Measurements from ENCODE around the gene PCDHB9.
A peak's percentile ranks its signal among the peaks of the same experiment; 100 is the strongest.
"Not testable (repeated sequence)": the region's sequence is repeated elsewhere in the genome, so short reads cannot be mapped to it uniquely, and the experiment has no call there.

PCDHB9 gene

DNA sequence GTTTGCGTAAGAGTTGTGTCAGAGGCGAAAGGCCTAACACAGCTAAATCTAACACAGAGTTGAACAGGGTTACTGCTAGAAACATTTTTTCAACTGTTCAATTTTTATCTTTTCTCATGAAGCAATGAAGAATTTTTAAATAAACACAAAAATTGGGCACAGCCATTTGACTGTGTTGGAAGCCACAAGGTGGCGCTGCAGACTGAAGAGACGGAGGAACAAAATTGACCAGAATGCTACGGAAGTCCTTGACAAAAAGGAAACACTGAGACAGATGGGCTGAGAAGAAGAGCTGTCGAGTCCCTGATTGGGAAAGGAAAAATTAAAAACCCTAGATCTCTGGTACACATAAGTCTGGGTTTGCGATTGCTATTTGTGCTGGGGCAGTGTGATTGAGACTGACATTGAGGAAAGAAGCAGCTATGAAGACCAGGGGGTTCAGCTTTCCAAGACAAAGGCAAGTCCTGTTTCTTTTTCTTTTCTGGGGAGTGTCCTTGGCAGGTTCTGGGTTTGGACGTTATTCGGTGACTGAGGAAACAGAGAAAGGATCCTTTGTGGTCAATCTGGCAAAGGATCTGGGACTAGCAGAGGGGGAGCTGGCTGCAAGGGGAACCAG lies at the start of gene PCDHB9:
Gene PCDHB9, plus strand, starts transcription at position 265 of the 616 bp plus-strand sequence. Its CDS starts 158 bp downstream, at position 423.
- peak; percentile 45 for DNase-seq (ENCODE audit: low spot score)

DNA sequence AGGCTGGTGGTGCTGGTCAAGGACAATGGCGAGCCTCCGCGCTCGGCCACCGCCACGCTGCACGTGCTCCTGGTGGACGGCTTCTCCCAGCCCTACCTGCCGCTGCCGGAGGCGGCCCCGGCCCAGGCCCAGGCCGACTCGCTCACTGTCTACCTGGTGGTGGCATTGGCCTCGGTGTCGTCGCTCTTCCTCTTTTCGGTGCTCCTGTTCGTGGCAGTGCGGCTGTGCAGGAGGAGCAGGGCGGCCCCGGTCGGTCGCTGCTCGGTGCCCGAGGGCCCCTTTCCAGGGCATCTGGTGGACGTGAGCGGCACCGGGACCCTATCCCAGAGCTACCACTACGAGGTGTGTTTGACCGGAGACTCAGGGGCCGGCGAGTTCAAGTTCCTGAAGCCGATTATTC lies 49.6 kb upstream of the PCDHB9 start:
- DNase-seq (ENCODE audit: low spot score), result not testable (repeated sequence)

DNA sequence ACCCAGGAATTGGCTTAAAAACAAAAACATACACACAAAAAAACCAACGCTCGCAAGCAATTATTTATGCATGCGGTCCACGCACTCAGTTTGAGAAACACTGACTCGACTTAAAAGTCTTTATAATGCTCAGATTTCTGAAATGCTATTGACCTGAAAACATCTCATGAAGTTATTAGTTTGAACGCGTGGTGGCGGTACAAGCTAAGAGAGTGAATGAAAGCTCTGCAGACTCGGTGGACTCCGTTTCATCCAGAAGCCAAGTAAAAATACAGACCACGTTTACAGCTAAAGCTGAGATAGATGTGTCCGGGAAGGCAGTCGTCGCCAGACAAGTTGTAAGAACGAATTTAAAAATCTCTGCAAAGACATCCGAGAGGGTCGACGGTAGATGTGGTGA lies 37.1 kb upstream of the PCDHB9 start, which contains the start of gene PCDHB6:
Gene PCDHB6, plus strand, starts transcription at position 246 of the 400 bp plus-strand sequence. CDS start 201 bp downstream, outside the sequence.
- DNase-seq (ENCODE audit: low spot score), result no peak

DNA sequence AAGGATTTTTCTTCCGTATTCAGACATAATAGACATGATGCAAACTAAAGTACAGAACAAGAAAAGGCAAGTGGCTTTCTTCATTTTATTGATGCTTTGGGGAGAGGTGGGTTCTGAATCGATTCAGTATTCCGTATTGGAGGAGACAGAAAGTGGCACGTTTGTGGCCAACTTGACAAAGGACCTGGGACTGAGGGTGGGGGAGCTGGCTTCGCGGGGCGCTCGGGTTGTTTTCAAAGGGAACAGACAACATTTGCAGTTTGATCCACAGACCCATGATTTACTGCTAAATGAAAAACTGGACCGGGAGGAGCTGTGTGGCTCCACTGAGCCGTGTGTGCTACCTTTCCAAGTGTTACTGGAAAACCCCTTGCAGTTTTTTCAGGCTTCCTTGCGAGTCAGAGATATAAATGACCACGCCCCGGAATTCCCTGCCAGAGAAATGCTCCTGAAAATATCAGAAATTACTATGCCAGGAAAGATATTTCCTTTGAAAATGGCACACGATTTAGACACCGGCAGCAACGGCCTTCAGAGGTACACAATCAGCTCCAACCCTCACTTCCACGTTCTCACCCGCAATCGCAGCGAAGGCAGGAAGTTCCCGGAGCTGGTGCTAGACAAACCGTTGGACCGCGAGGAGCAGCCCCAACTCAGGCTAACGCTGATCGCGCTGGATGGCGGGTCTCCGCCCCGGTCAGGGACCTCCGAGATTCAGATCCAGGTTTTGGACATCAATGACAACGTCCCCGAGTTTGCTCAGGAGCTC lies 36.6 kb upstream of the PCDHB9 start:
- no peak for DNase-seq (ENCODE audit: low spot score)

DNA sequence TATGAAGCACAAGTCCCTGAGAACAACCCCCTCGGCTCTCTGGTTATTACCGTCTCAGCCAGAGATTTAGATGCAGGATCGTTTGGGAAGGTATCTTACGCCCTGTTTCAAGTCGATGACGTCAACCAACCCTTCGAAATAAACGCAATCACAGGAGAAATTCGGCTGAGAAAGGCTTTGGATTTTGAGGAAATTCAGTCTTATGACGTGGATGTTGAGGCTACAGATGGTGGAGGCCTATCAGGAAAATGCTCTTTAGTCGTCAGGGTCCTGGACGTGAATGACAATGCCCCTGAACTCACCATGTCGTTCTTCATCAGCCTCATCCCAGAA lies 36.0 kb upstream of the PCDHB9 start:
- no peak for DNase-seq (ENCODE audit: low spot score)

DNA sequence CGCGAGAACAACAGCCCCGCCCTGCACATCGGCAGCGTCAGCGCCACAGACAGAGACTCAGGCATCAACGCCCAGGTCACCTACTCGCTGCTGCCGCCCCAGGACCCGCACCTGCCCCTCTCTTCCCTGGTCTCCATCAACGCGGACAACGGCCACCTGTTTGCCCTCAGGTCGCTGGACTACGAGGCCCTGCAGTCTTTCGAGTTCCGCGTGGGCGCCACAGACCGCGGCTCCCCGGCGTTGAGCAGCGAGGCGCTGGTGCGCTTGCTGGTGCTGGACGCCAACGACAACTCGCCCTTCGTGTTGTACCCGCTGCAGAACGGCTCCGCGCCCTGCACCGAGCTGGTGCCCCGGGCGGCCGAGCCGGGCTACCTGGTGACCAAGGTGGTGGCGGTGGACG lies 35.3 kb upstream of the PCDHB9 start:
- not testable (repeated sequence) for DNase-seq (ENCODE audit: low spot score)

DNA sequence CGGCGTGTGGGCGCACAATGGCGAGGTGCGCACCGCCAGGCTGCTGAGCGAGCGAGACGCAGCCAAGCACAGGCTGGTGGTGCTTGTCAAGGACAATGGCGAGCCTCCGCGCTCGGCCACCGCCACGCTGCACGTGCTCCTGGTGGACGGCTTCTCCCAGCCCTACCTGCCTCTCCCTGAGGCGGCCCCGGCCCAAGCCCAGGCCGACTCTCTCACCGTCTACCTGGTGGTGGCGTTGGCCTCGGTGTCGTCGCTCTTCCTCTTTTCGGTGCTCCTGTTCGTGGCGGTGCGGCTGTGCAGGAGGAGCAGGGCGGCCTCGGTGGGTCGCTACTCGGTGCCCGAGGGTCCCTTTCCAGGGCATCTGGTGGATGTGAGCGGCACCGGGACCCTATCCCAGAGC lies 34.9 kb upstream of the PCDHB9 start:
- DNase-seq (ENCODE audit: low spot score), result not testable (repeated sequence)

DNA sequence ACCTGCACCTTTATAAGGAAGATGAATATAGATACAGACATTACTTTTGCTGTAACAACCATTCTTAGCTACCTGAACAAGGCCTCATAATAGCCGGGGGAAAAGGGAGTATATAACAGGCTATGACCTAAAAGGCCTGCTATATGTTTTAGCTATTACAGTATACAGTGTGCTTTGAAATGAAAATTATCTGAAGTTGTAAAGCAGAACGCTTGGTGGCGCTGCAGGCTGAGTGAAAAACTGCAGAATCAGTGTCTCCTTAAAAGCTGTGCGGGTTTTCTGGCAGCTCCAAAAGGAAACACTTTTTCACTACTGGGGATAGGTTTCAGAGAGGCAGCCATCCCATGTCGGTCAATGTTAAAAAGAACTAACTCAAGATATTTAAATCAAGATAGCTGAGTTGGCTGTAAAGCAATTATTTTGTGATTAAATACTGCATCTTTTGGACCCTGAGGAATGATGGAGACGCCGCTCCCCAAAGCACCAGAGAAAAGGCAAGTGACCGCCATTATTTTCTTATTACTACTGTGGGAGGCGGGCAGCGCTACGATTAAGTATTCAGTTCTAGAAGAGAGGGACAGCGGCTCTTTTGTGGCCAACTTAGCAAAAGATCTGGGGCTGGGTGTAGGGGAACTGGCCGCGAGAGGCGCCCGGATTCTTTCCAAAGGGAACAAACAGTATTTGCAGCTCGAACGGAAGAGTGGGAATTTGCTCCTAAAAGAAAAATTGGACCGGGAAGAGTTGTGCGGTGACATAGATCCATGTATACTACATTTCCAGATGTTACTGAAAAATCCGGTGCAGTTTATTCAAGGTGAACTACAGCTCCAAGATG lies 31.2 kb upstream of the PCDHB9 start:
- peak; percentile 59 for DNase-seq (ENCODE audit: low spot score)

DNA sequence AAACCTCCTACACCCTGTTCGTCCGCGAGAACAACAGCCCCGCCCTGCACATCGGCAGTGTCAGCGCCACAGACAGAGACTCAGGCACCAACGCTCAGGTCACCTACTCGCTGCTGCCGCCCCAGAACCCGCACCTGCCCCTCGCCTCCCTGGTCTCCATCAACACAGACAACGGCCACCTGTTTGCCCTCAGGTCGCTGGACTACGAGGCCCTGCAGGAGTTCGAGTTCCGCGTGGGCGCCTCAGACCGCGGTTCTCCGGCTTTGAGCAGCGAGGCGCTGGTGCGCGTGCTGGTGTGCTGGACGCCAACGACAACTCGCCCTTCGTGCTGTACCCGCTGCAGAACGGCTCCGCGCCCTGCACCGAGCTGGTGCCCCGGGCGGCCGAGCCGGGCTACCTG lies 29.6 kb upstream of the PCDHB9 start:
- DNase-seq (ENCODE audit: low spot score), result not testable (repeated sequence)

DNA sequence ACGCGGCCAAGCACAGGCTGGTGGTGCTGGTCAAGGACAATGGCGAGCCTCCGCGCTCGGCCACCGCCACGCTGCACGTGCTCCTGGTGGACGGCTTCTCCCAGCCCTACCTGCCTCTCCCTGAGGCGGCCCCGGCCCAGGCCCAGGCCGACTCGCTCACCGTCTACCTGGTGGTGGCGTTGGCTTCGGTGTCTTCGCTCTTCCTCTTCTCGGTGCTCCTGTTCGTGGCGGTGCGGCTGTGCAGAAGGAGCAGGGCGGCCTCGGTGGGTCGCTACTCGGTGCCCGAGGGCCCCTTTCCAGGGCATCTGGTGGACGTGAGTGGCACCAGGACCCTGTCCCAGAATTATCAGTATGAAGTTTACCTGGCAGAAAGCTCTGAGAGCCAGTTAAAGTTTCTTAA lies 29.1 kb upstream of the PCDHB9 start:
- not testable (repeated sequence) for DNase-seq (ENCODE audit: low spot score)

DNA sequence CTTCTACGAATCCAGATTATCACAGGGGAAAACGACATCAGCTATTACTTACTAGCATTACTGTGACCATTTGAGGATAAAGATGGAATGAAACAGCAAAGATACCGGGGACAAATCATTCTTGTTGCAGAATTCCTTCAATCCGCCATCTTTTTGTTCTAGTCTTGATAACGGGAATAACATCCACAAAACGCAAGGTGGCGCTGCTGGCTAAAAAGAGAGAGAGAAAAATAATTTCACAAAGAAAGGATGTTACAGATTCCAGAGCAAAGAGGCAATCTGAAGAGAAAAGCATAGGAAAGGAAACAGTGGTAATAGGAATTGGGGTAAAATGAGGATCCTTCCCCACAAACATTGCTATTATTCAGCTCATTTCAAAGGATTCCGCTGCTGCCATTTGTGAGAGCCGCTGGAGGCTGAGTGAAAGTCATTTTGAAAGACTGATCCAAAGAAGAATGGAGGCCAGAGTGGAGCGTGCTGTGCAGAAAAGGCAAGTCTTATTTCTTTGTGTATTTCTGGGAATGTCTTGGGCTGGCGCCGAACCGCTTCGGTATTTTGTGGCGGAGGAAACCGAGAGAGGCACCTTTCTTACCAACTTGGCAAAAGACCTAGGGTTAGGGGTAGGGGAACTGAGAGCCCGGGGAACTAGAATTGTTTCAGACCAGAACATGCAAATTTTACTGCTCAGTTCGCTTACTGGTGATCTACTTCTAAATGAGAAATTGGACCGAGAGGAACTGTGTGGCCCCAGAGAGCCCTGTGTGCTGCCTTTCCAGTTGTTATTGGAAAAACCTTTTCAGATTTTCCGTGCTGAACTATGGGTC lies 14.4 kb upstream of the PCDHB9 start, which contains the start of gene PCDHB7:
Gene PCDHB7, plus strand, starts transcription at position 264 of the 824 bp plus-strand sequence. Its CDS starts 192 bp downstream, at position 456.
- peak; percentile 36 for DNase-seq (ENCODE audit: low spot score)

DNA sequence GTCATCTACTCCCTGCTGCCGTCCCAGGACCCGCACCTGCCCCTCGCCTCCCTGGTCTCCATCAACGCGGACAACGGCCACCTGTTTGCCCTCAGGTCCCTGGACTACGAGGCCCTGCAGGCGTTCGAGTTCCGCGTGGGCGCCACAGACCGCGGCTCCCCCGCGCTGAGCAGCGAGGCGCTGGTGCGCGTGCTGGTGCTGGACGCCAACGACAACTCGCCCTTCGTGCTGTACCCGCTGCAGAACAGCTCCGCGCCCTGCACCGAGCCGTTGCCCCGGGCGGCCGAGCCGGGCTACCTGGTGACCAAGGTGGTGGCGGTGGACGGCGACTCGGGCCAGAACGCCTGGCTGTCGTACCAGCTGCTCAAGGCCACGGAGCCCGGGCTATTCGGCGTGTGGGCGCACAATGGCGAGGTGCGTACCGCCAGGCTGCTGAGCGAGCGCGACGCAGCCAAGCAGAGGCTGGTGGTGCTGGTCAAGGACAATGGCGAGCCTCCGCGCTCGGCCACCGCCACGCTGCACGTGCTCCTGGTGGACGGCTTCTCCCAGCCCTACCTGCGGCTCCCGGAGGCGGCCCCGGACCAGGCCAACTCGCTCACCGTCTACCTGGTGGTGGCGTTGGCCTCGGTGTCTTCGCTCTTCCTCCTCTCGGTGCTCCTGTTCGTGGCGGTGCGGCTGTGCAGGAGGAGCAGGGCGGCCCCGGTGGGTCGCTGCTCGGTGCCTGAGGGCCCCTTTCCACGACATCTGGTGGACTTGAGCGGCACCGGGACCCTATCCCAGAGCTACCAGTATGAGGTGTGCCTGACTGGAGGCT lies 12.5 kb upstream of the PCDHB9 start:
- DNase-seq (ENCODE audit: low spot score), result not testable (repeated sequence)

DNA sequence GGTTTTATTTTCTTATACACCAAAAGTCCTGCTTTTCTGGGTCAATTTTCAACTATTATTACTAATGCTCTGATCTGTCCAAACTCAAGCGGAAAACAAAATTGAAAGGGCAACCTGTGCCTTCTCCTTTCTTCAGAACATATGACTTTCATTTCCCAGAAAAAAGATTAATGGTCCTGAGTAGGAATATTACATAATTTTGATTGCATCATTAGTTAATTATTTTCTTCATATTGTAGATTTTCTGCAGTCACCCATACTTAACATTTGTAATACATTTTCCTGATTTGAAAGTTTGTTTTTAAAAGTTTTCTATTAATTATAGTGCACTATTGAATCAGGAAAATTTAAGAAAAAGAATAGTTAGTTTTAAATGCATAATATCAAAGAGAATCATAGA lies 11.0 kb upstream of the PCDHB9 start:
- DNase-seq (ENCODE audit: low spot score), result no peak

DNA sequence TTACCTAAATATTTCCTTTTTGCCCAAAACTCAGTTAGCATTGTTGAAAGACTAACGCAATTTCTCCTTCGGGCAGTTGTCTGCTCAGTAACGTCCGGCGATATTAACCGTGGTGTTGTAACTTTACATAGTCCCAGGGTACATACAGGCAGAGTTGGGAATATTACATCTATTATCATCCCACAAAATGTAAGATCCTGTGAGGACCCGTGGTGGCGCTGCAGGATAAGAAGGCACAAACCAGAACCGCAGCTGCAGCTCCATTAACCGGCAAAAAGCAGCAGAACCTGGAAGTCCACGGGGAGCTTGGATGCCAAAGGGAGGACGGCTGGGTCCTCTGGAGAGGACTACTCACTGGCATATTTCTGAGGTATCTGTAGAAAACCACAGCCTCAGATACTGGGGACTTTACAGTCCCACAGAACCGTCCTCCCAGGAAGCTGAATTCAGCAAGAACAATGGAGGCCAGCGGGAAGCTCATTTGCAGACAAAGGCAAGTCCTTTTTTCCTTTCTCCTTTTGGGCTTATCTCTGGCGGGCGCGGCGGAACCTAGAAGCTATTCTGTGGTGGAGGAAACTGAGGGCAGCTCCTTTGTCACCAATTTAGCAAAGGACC lies 9.3 kb upstream of the PCDHB9 start, which contains the start of gene PCDHB8:
Gene PCDHB8, plus strand, starts transcription at position 214 of the 615 bp plus-strand sequence. Its CDS starts 245 bp downstream, at position 459.
- DNase-seq (ENCODE audit: low spot score), result peak; percentile 91

DNA sequence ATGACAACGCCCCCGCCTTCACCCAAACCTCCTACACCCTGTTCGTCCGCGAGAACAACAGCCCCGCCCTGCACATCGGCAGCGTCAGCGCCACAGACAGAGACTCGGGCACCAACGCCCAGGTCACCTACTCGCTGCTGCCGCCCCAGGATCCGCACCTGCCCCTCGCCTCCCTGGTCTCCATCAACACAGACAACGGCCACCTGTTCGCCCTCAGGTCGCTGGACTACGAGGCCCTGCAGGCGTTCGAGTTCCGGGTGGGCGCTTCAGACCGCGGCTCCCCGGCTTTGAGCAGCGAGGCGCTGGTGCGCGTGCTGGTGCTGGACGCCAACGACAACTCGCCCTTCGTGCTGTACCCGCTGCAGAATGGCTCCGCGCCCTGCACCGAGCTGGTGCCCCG lies 7.6 kb upstream of the PCDHB9 start:
- DNase-seq (ENCODE audit: low spot score), result not testable (repeated sequence)

DNA sequence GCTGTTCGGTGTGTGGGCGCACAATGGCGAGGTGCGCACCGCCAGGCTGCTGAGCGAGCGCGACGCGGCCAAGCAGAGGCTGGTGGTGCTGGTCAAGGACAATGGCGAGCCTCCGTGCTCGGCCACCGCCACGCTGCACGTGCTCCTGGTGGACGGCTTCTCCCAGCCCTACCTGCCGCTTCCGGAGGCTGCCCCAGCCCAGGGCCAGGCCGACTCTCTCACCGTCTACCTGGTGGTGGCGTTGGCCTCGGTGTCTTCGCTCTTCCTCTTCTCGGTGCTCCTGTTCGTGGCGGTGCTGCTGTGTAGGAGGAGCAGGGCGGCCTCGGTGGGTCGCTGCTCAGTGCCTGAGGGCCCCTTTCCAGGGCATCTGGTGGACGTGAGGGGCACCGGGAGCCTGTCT lies 7.1 kb upstream of the PCDHB9 start:
- DNase-seq (ENCODE audit: low spot score), result not testable (repeated sequence)

DNA sequence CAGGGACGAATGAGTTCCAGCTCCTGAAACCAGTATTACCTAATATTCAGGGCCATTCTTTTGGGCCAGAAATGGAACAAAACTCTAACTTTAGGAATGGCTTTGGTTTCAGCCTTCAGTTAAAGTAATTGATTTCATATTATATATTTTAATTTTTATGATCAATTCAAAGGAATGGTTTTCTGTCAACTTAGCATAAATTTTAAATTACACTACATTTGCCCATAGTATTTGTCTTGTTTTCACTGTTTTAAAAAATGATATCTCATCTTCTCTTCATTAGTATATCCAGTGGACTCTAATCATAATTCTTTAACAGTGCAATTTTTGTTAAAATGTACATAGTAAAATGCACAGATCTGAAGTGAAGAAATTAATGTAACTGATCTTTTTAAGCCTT lies 6.6 kb upstream of the PCDHB9 start:
- no peak for DNase-seq (ENCODE audit: low spot score)

DNA sequence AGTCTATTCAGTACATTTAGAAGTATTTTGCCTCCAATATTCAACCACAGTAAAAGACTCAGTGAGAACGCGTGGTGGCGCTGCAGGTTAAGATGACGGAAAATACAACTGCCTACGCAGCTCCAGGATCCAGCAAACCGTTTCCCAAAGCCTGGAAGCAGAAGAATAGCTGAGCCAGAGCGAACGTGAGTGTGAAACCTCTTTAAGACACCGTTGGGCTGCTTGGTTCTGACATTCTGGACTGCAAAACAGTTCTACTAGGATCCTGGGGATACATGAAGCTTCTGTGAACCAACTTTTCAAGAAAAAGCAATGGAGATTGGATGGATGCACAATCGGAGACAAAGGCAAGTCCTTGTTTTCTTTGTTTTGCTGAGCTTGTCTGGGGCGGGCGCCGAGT lies 4.7 kb upstream of the PCDHB9 start, which contains the start of gene PCDHB16:
Gene PCDHB16, plus strand, starts transcription at position 140 of the 400 bp plus-strand sequence. Its CDS starts 173 bp downstream, at position 313.
- no peak for DNase-seq (ENCODE audit: low spot score)

DNA sequence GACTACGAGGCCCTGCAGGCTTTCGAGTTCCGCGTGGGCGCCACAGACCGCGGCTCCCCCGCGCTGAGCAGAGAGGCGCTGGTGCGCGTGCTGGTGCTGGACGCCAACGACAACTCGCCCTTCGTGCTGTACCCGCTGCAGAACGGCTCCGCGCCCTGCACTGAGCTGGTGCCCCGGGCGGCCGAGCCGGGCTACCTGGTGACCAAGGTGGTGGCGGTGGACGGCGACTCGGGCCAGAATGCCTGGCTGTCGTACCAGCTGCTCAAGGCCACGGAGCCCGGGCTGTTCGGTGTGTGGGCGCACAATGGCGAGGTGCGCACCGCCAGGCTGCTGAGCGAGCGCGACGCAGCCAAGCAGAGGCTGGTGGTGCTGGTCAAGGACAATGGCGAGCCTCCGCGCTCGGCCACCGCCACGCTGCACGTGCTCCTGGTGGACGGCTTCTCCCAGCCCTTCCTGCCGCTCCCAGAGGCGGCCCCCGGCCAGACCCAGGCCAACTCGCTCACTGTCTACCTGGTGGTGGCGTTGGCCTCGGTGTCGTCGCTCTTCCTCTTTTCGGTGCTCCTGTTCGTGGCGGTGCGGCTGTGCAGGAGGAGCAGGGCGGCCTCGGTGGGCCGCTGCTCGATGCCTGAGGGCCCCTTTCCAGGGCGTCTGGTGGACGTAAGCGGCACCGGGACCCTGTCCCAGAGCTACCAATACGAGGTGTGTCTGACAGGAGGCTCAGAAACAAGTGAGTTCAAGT lies 2.7 kb upstream of the PCDHB9 start:
- not testable (repeated sequence) for DNase-seq (ENCODE audit: low spot score)
